H9 (cell line): ENCODE results near the gene MND1. TPM values are rescaled to one million over a fixed set of nuclear protein-coding genes. Genes with fewer than 3 reads are reported as not detected.

Experiments
- DNase-seq: peaks from one replicate; pipeline ENCODE4 v3.0.0-alpha.2; 2017
- H2AFZ ChIP-seq: one replicate; pipeline ENCODE4 v1.6.1; 2013; ENCODE audit warnings: mild to moderate bottlenecking, low read length, control low read depth, moderate library complexity
- H2AK5ac ChIP-seq: 2 replicates; pipeline ENCODE4 v1.6.1; 2013; ENCODE audit warnings: low read length, control low read depth, mixed read lengths; ENCODE audit not compliant: insufficient read length
- H2BK120ac ChIP-seq: one replicate; pipeline ENCODE4 v1.6.1; 2013; ENCODE audit warnings: low read depth, mild to moderate bottlenecking, low read length, control low read depth, inconsistent platforms; ENCODE audit not compliant: poor library complexity, severe bottlenecking
- H2BK12ac ChIP-seq: 2 replicates; pipeline ENCODE4 v1.6.1; 2013; ENCODE audit warnings: low read length, control low read depth, mixed read lengths, low read depth; ENCODE audit not compliant: insufficient read length
- H2BK15ac ChIP-seq: 2 replicates; pipeline ENCODE4 v1.6.1; 2013; ENCODE audit warnings: low read depth, low read length, control low read depth
- H2BK20ac ChIP-seq: one replicate; pipeline ENCODE4 v1.6.1; 2013; ENCODE audit warnings: low read depth, mild to moderate bottlenecking, low read length, control low read depth, inconsistent platforms; ENCODE audit not compliant: poor library complexity, severe bottlenecking
- H2BK5ac ChIP-seq: 2 replicates; pipeline ENCODE4 v1.6.1; 2013; ENCODE audit warnings: low read length, control low read depth, mixed read lengths; ENCODE audit not compliant: insufficient read length
- H3K14ac ChIP-seq: 2 replicates; pipeline ENCODE4 v1.6.1; 2013; ENCODE audit warnings: low read length, control low read depth; ENCODE audit not compliant: insufficient read depth
- H3K18ac ChIP-seq: 2 replicates; pipeline ENCODE4 v1.6.1; 2013; ENCODE audit warnings: low read depth, mild to moderate bottlenecking, mixed read lengths, low read length, control low read depth; ENCODE audit not compliant: insufficient read length
- H3K23ac ChIP-seq: 2 replicates; pipeline ENCODE4 v1.6.1; 2013; ENCODE audit warnings: low read length, control low read depth, mixed read lengths, low read depth; ENCODE audit not compliant: insufficient read length
- H3K23me2 ChIP-seq: 2 replicates; pipeline ENCODE4 v1.6.1; 2013; ENCODE audit warnings: low read depth, mild to moderate bottlenecking, mixed read lengths, low read length, control low read depth; ENCODE audit not compliant: insufficient read length, poor library complexity, severe bottlenecking
- H3K27ac ChIP-seq: 2 replicates; pipeline ENCODE4 v1.5.1; 2013; ENCODE audit warnings: low read length, control low read depth, mixed read lengths, low read depth; ENCODE audit not compliant: insufficient read length
- H3K27me3 ChIP-seq: 2 replicates; pipeline ENCODE4 v1.6.1; 2013; ENCODE audit warnings: low read length, control low read depth, inconsistent platforms; ENCODE audit not compliant: insufficient read depth
- H3K4ac ChIP-seq: 2 replicates; pipeline ENCODE4 v1.6.1; 2013; ENCODE audit warnings: low read depth, mild to moderate bottlenecking, control low read depth, inconsistent platforms, low read length, moderate library complexity
- H3K4me1 ChIP-seq: 2 replicates; pipeline ENCODE4 v1.6.1; 2013; ENCODE audit warnings: low read length, control low read depth, inconsistent platforms; ENCODE audit not compliant: insufficient read depth
- H3K4me2 ChIP-seq: 2 replicates; pipeline ENCODE4 v1.6.1; 2013; ENCODE audit warnings: low read length, control low read depth, mixed read lengths; ENCODE audit not compliant: insufficient read length, insufficient read depth
- H3K56ac ChIP-seq: 2 replicates; pipeline ENCODE4 v1.6.1; 2013; ENCODE audit warnings: low read depth, mild to moderate bottlenecking, mixed read lengths, low read length, control low read depth; ENCODE audit not compliant: insufficient read length
- H3K79me1 ChIP-seq: 2 replicates; pipeline ENCODE4 v1.6.1; 2013; ENCODE audit warnings: low read depth, mild to moderate bottlenecking, moderate library complexity, low read length, control low read depth, inconsistent platforms; ENCODE audit not compliant: insufficient read depth, poor library complexity, severe bottlenecking
- H3K79me2 ChIP-seq: 2 replicates; pipeline ENCODE4 v1.6.1; 2013; ENCODE audit warnings: low read length, control low read depth, inconsistent platforms; ENCODE audit not compliant: insufficient read depth
- H3K9ac ChIP-seq: 2 replicates; pipeline ENCODE4 v1.6.1; 2013; ENCODE audit warnings: low read length, control low read depth, mixed read lengths; ENCODE audit not compliant: insufficient read length; ENCODE audit errors: extremely low read depth
- H3K9me3 ChIP-seq: one replicate; pipeline ENCODE4 v1.6.1; 2013; ENCODE audit warnings: low read depth, low read length, inconsistent platforms; ENCODE audit not compliant: control insufficient read depth
- H3T11ph ChIP-seq: one replicate; pipeline ENCODE4 v1.6.1; 2013; ENCODE audit warnings: mild to moderate bottlenecking, low read length, control low read depth, inconsistent platforms
- H4K20me1 ChIP-seq: one replicate; pipeline ENCODE4 v1.6.1; 2013; ENCODE audit not compliant: control insufficient read depth, insufficient read length, insufficient read depth
- H4K5ac ChIP-seq: 2 replicates; pipeline ENCODE4 v1.6.1; 2013; ENCODE audit warnings: low read depth, mild to moderate bottlenecking, mixed read lengths, low read length, control low read depth; ENCODE audit not compliant: insufficient read length
- H4K8ac ChIP-seq: replicated peaks from 2 replicates; pipeline ENCODE4 v1.6.1; 2013; ENCODE audit warnings: low read length, control low read depth, mixed read lengths, low read depth; ENCODE audit not compliant: insufficient read length
- H4K91ac ChIP-seq: 2 replicates; pipeline ENCODE4 v1.6.1; 2013; ENCODE audit warnings: low read depth, mild to moderate bottlenecking, moderate library complexity, mixed read lengths, low read length, control low read depth; ENCODE audit not compliant: insufficient read length
- H3K27ac Mint-ChIP-seq, 3 experiments: 2 replicates in 2 of 3; 3 replicates in 1 of 3; pipeline ENCODE4 v1.8.0; 2020 to 2021; ENCODE audit warnings: mixed read lengths in 3 of 3, mild to moderate bottlenecking in 1 of 3, moderate library complexity in 1 of 3
- H3K27me3 Mint-ChIP-seq: 2 replicates; pipeline ENCODE4 v1.8.0; 2021; ENCODE audit warnings: low read depth, mild to moderate bottlenecking, moderate library complexity, mixed read lengths
- H3K36me3 Mint-ChIP-seq, 3 experiments: 2 replicates in 2 of 3; 3 replicates in 1 of 3; pipeline ENCODE4 v1.8.0; 2020 to 2021; ENCODE audit warnings: low read depth in 3 of 3, mixed read lengths in 3 of 3; ENCODE audit not compliant: insufficient read depth in 1 of 3
- H3K4me1 Mint-ChIP-seq, 2 experiments: 2 replicates each; pipeline ENCODE4 v1.8.0; 2020; ENCODE audit warnings: mixed read lengths in 2 of 2
- H3K4me3 Mint-ChIP-seq, 2 experiments: 2 replicates in 1 of 2; 3 replicates in 1 of 2; pipeline ENCODE4 v1.8.0; 2020 to 2021; ENCODE audit warnings: mild to moderate bottlenecking in 2 of 2, mixed read lengths in 2 of 2, moderate library complexity in 1 of 2
- H3K9me3 Mint-ChIP-seq, 2 experiments: 2 replicates in 1 of 2; 3 replicates in 1 of 2; pipeline ENCODE4 v1.8.0; 2020; ENCODE audit warnings: mild to moderate bottlenecking in 2 of 2, mixed read lengths in 2 of 2, moderate library complexity in 1 of 2
- WGBS: extraction: QIAGEN DNeasy Blood & Tissue Kit; methylation state at CpG from one replicate; pipeline ENCODE4 v1.1.7; 2013; ENCODE audit warnings: missing lambda C conversion rate, low lambda C conversion rate, mixed read lengths; ENCODE audit not compliant: insufficient read length; ENCODE audit errors: extremely low coverage; 5-methylcytosine and 5-hydroxymethylcytosine counted together
- total RNA-seq: library from RNA; stranded (reverse); gene quantifications from 2 replicates; pipeline ENCODE4 v1.2.1, GENCODE V29; 2021
- TF ChIP-seq, protein P1 (sequence below): fragments of 200-600 bp; sonication (generic); conservative IDR thresholded peaks from 3 replicates; pipeline ENCODE4 v1.8.0; 2021; ENCODE audit warnings: antibody characterized with exemption, mild to moderate bottlenecking

MND1 gene
- total RNA-seq, 1 experiment from 2014 or later, result 21.0 TPM

DNA sequence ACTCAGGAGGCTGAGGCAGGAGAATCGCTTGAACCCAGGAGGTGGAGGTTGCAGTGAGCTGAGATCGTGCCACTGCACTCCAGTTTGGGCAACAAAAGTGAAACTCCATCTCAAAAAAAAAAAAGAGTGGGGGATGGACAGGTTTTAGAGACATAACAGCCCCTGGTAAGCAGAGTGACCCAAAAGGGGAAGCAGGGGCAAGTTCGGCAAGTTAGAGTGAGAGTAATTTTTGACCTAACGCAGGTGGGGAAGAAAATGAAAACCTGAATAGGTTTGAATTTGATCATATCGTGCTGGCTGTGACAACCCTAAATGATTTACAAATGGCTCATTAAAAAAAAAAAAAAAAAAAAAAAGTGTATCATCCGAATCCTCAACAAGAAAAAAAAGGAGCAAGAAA lies 96.0 kb downstream of the MND1 start:
- Mint-ChIP-seq H3K27me3 (peaks cover 1% of the 10 kb centered on the region; the same call in 1 of the 2 replicates), H3K4me3 (no peak overlapping the region), H3K9me3 (no peaks in the 10 kb centered on the region), H3K36me3 (no peaks in the 10 kb centered on the region), H3K4me1 (0 out of 4 replicates have a peak, but pooled peaks cover 0 to 3% of the 10 kb centered on the region in 2 experiments), H3K27ac (no peak overlapping the region)
- Histone ChIP-seq H3K27me3 (no peaks in the 10 kb centered on the region), H4K5ac (no peak overlapping the region), H3K4ac (no peak overlapping the region), H3K9me3 (no peaks in the 10 kb centered on the region), H4K91ac (no peak overlapping the region), H2BK12ac (no peak overlapping the region), H3K56ac (no peak overlapping the region), H2BK15ac (no peak overlapping the region), H3K23ac (no peak overlapping the region), H3T11ph (no peak overlapping the region), H3K14ac (no peak overlapping the region), H3K9ac (no peak overlapping the region), H3K4me2 (no peak overlapping the region), H3K23me2 (no peaks in the 10 kb centered on the region), H2BK5ac (no peak overlapping the region), H2BK20ac (no peak overlapping the region), H4K20me1 (no peaks in the 10 kb centered on the region), H2AK5ac (no peak overlapping the region), H3K27ac (no peak overlapping the region), H2AFZ (no peak overlapping the region), H3K18ac (no peak overlapping the region), H3K79me2 (no peaks in the 10 kb centered on the region), H4K8ac (no peak overlapping the region), H2BK120ac (no peak overlapping the region), H3K4me1 (no peaks in the 10 kb centered on the region), H3K79me1 (no peaks in the 10 kb centered on the region)
- no CpG with 5 or more reads among the region's 6 CpGs for WGBS
- TF ChIP-seq, protein P1, sequence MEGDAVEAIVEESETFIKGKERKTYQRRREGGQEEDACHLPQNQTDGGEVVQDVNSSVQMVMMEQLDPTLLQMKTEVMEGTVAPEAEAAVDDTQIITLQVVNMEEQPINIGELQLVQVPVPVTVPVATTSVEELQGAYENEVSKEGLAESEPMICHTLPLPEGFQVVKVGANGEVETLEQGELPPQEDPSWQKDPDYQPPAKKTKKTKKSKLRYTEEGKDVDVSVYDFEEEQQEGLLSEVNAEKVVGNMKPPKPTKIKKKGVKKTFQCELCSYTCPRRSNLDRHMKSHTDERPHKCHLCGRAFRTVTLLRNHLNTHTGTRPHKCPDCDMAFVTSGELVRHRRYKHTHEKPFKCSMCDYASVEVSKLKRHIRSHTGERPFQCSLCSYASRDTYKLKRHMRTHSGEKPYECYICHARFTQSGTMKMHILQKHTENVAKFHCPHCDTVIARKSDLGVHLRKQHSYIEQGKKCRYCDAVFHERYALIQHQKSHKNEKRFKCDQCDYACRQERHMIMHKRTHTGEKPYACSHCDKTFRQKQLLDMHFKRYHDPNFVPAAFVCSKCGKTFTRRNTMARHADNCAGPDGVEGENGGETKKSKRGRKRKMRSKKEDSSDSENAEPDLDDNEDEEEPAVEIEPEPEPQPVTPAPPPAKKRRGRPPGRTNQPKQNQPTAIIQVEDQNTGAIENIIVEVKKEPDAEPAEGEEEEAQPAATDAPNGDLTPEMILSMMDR, result no peak
- no peak for DNase-seq
